CD4-positive, alpha-beta T cell (primary cell): Measurements from ENCODE around the gene CEP43. TPM values are rescaled to one million over a fixed set of nuclear protein-coding genes. Genes with fewer than 3 reads are reported as not detected.

Experiments used
- ATAC-seq: fragments of 200-7000 bp; cut with Tn5 transposase; one replicate; pipeline ENCODE4 v1.10.0; 2022; ENCODE audit warnings: mild to moderate bottlenecking; ENCODE audit not compliant: poor library complexity
- CTCF ChIA-PET: fragments of 350-600 bp; sonication (Branson Sonifier 250); formaldehyde crosslinking; loops from one replicate; lab custom pipeline; 2021; ENCODE audit warnings: antibody characterized with exemption, inconsistent platforms; lab: Charles Lee
- POLR2A ChIA-PET: fragments of 350-600 bp; sonication (Branson Sonifier 250); formaldehyde crosslinking; loops from one replicate; lab custom pipeline; 2021; ENCODE audit warnings: antibody characterized with exemption, inconsistent platforms; lab: Charles Lee
- DNase-seq, 14 experiments: peaks; one replicate each; pipeline ENCODE4 v3.0.0-alpha.2; 2013 to 2020; ENCODE audit warnings: mixed read lengths in 2 of 14
- H3K27ac ChIP-seq, 2 donors: one replicate each; pipeline versions ENCODE4 v1.5.1 to v1.7.0; 2013; ENCODE audit warnings: low read length in 2 of 2, low read depth in 1 of 2, mild to moderate bottlenecking in 1 of 2
- H3K27me3 ChIP-seq, 2 experiments: 1 replicate in 1 of 2; 2 replicates in 1 of 2; pipeline versions ENCODE4 v1.6.1 to v1.7.0; 2013; ENCODE audit warnings: low read length in 2 of 2, control low read depth in 1 of 2, mild to moderate bottlenecking in 1 of 2, moderate library complexity in 1 of 2; ENCODE audit not compliant: insufficient read depth in 2 of 2, control insufficient read depth in 1 of 2
- H3K36me3 ChIP-seq: one replicate; pipeline ENCODE4 v1.6.1; 2013; ENCODE audit warnings: low read length, control low read depth; ENCODE audit not compliant: insufficient read depth
- H3K4me1 ChIP-seq: one replicate; pipeline ENCODE4 v1.6.1; 2013; ENCODE audit warnings: low read length, control low read depth; ENCODE audit not compliant: insufficient read depth
- H3K4me3 ChIP-seq: one replicate; pipeline ENCODE4 v1.5.1; 2013; ENCODE audit warnings: mild to moderate bottlenecking, low read length, moderate library complexity
- H3K9me3 ChIP-seq, 2 experiments: 1 replicate in 1 of 2; 2 replicates in 1 of 2; pipeline versions ENCODE4 v1.6.1 to v1.7.0; 2013; ENCODE audit warnings: low read length in 2 of 2, mild to moderate bottlenecking in 2 of 2, control low read depth in 1 of 2, moderate library complexity in 1 of 2; ENCODE audit not compliant: control insufficient read depth in 1 of 2, insufficient read depth in 1 of 2
- H3K27ac Mint-ChIP-seq: one replicate; pipeline ENCODE4 v1.8.0; 2020; ENCODE audit warnings: mixed read lengths
- H3K27me3 Mint-ChIP-seq: one replicate; pipeline ENCODE4 v1.8.0; 2021; ENCODE audit warnings: mixed read lengths
- H3K36me3 Mint-ChIP-seq: one replicate; pipeline ENCODE4 v1.8.0; 2021; ENCODE audit warnings: low read depth, mixed read lengths
- H3K4me1 Mint-ChIP-seq: one replicate; pipeline ENCODE4 v1.8.0; 2021; ENCODE audit warnings: low read depth, mixed read lengths
- H3K4me3 Mint-ChIP-seq: one replicate; pipeline ENCODE4 v1.8.0; 2020; ENCODE audit warnings: mild to moderate bottlenecking, mixed read lengths
- H3K9me3 Mint-ChIP-seq: one replicate; pipeline ENCODE4 v1.8.0; 2020; ENCODE audit warnings: mixed read lengths
- intact Hi-C, 2 experiments: fragments of 100-400 bp; cut with DNase I in 1 of 2; cut with micrococcal nuclease in 1 of 2; formaldehyde crosslinking; loops; one replicate each; pipeline versions ENCODE4 v1.15.1 to v1.9.0; 2023 to 2025; cut with DNase I, micrococcal nuclease
- total RNA-seq, 174 experiments: library from RNA in 2 of 174; stranded (reverse) in 2 of 174; gene quantifications; one replicate each; pipeline ENCODE4 v1.2.3 and lab custom pipeline; 2021 to 2026
- TF ChIP-seq, protein P1 (sequence below): fragments of 200-600 bp; IDR thresholded peaks from one replicate; pipeline ENCODE4 v1.8.0; 2022; ENCODE audit warnings: antibody characterized with exemption, mild to moderate bottlenecking

Gene CEP43
- total RNA-seq, 2 experiments from 2014 or later, result 12.5 to 13.5 TPM

DNA sequence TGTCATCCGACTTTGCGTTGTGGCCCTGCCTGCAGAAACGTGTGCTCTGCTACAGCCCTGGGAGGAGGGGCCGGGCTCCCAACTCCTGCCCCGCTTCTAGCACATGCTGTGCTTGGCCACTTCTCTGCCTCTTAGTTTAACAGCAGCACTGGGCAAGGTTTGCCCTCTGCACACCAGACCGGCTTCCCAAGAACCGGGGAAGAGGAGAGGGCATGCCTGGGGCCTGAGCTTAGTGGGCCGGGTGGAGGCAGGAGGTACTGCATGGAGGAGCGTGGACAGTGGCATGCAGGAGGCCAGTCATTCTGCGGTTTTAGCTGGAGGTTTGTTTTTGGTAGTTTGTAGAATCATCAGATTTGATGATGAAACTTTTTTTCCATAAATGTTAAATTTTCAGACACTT is 45.5 kb downstream of the CEP43 start:
- TF ChIP-seq, protein P1, sequence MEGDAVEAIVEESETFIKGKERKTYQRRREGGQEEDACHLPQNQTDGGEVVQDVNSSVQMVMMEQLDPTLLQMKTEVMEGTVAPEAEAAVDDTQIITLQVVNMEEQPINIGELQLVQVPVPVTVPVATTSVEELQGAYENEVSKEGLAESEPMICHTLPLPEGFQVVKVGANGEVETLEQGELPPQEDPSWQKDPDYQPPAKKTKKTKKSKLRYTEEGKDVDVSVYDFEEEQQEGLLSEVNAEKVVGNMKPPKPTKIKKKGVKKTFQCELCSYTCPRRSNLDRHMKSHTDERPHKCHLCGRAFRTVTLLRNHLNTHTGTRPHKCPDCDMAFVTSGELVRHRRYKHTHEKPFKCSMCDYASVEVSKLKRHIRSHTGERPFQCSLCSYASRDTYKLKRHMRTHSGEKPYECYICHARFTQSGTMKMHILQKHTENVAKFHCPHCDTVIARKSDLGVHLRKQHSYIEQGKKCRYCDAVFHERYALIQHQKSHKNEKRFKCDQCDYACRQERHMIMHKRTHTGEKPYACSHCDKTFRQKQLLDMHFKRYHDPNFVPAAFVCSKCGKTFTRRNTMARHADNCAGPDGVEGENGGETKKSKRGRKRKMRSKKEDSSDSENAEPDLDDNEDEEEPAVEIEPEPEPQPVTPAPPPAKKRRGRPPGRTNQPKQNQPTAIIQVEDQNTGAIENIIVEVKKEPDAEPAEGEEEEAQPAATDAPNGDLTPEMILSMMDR, result no peak
- H3K4me3 Mint-ChIP-seq, result no peak overlapping the region
- POLR2A ChIA-PET, result no interaction called here
- Histone ChIP-seq H3K27ac (no peak overlapping the region), H3K36me3 (no peaks in the 10 kb centered on the region), H3K9me3 (no peaks in the 10 kb centered on the region), H3K4me3 (no peak overlapping the region), H3K4me1 (peaks cover 35% of the 10 kb centered on the region), H3K27me3 (no peaks in the 10 kb centered on the region)
- DNase-seq, result no peak
- CTCF ChIA-PET, result no interaction called here
- H3K27me3 Mint-ChIP-seq, result no peaks in the 10 kb centered on the region
- ATAC-seq, result no peak
- intact Hi-C loops, result loop anchor here in 1 of 2 experiments (5.0 kb wide), 2 partner anchors 42 to 73 kb away; no protein-coding TSS in a partner anchor
- H3K27ac Mint-ChIP-seq, result peak overlapping the region; percentile 58
- peaks cover 60% of the 10 kb centered on the region for H3K4me1 Mint-ChIP-seq
- H3K36me3 Mint-ChIP-seq, result peaks cover 20% of the 10 kb centered on the region
- no peaks in the 10 kb centered on the region for H3K9me3 Mint-ChIP-seq

DNA sequence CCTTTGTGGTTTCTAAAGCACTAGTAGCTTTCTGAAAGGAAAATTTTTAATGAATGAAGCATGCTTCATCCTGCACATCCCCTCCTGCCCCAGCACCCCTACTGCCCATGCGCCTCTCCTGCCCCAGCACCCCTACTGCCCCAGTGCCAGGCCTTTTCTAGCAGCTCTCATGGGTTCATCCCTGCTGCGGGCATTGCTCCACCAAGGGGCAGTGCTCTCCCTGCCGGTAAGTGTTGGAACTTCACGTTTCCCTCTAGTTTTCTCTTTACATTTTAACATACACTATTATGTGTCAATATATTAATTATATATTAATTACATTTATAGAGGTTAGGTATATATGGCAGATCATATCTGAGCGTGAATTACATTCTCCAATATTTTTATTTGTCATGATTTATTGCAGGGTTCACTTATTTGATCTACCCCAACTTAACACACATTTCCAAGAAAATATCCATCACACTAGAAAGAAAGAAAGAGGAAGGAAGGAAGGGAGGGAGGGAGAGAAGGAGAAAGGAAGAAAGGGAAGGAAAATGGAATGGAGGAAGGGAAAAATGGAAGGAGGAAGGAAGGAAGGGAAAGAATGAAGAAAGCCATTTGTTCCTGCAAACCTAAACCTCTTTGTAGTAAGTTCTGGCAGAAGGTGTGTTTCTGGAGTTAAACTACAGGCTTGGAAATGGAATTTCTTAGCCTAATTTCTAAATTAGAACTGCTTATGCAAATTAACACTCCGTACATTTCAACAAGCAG is 46.8 kb downstream of the CEP43 start:
- H3K27ac ChIP-seq, result no peak overlapping the region
- Mint-ChIP-seq H3K27ac (peak overlapping the region; percentile 78), H3K36me3 (peaks cover 13% of the 10 kb centered on the region), H3K4me3 (no peak overlapping the region), H3K9me3 (no peaks in the 10 kb centered on the region), H3K27me3 (no peaks in the 10 kb centered on the region), H3K4me1 (peaks cover 60% of the 10 kb centered on the region)
- DNase-seq (peak in 1 of 14 experiments; percentile 27), ATAC-seq (no peak)
- H3K4me3 ChIP-seq, result no peak overlapping the region
- no peaks in the 10 kb centered on the region for H3K36me3 ChIP-seq
- intact Hi-C loops, result no loop called here
- TF ChIP-seq, protein P1, result no peak
- no peaks in the 10 kb centered on the region for H3K27me3 ChIP-seq
- peaks cover 35% of the 10 kb centered on the region for H3K4me1 ChIP-seq
- ChIA-PET CTCF (no interaction called here), POLR2A (interaction anchor here (1.0 kb wide), 1 partner anchor 10 kb away, joined by 4 read pairs; no protein-coding TSS in a partner anchor)
- H3K9me3 ChIP-seq, result no peaks in the 10 kb centered on the region

DNA sequence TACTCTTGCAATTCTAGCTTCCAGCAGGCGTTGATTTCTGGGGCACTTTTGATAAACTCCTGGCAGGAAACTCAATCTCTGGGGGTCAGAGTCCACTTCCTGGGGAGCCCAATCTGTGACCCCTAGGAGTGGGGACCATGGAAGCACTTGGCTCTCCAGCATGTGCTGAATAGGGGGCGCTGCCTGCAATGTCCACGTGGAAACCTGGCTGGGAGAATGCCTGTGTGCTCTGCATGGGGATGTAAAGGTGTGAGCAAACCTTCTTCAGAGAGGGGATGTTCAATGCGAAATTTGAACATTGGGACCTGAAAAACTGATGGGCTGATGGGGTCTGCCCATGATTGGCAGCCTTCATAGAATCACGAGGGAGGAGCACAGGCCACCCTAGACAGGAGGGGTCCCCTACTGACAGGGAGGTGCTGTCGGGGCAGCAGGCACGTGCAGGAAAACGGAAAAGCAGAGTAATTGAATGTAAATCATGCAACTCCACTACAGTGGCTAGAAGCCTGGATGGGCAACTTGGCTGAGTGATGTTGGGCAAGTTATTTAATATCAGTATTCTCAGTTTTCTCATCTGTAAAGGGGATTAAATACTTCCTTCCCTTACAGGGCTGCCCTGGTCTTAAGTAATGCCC is 47.8 kb downstream of the CEP43 start:
- TF ChIP-seq, protein P1, result no peak
- Mint-ChIP-seq H3K27ac (peak overlapping the region; percentile 78), H3K4me3 (peak overlapping the region; percentile 43), H3K27me3 (no peaks in the 10 kb centered on the region), H3K36me3 (peaks cover 7% of the 10 kb centered on the region), H3K9me3 (no peaks in the 10 kb centered on the region), H3K4me1 (peaks cover 56% of the 10 kb centered on the region)
- no peaks in the 10 kb centered on the region for H3K36me3 ChIP-seq
- ATAC-seq (no peak), DNase-seq (no peak)
- H3K9me3 ChIP-seq, result no peaks in the 10 kb centered on the region
- H3K4me3 ChIP-seq, result peak overlapping the region; percentile 29
- H3K4me1 ChIP-seq, result peaks cover 31% of the 10 kb centered on the region
- intact Hi-C loops, result no loop called here
- POLR2A ChIA-PET, result interaction anchor here (0.7 to 1.4 kb wide), 12 partner anchors 9 to 112 kb away, joined by 3 to 20 read pairs (median 4); partner anchors contain the start of genes CEP43 and RNASET2
- CTCF ChIA-PET, result interaction anchor here (1.5 kb wide), 1 partner anchor 46 kb away, joined by 6 read pairs; no protein-coding TSS in a partner anchor
- H3K27ac ChIP-seq, result peak overlapping the region; percentile 34 to 63
- no peaks in the 10 kb centered on the region for H3K27me3 ChIP-seq
